Transverse colon (tissue), 3 donors: ENCODE results near the gene WASF2.

Experiments
- EP300 ChIP-seq: sonication (generic); formaldehyde crosslinking; IDR thresholded peaks from one replicate; pipeline ENCODE4 v1.6.1; 2017; ENCODE audit warnings: antibody characterized with exemption, low read depth
- POLR2A ChIP-seq: fragments of 450-650 bp; IDR thresholded peaks from one replicate; pipeline ENCODE4 v1.6.1; 2016; ENCODE audit warnings: antibody characterized with exemption, mild to moderate bottlenecking, moderate library complexity
- TF ChIP-seq, protein P1 (sequence below), 5 experiments: fragments of 200-600 bp in 3 of 5; fragments of 450-650 bp in 2 of 5; sonication (generic) in 3 of 5; IDR thresholded peaks; 1 replicate in 2 of 5; 2 replicates in 3 of 5; pipeline ENCODE4 v1.5.1; 2016 to 2017; ENCODE audit warnings: antibody characterized with exemption in 5 of 5, inconsistent platforms in 3 of 5, mild to moderate bottlenecking in 2 of 5, moderate library complexity in 1 of 5

DNA sequence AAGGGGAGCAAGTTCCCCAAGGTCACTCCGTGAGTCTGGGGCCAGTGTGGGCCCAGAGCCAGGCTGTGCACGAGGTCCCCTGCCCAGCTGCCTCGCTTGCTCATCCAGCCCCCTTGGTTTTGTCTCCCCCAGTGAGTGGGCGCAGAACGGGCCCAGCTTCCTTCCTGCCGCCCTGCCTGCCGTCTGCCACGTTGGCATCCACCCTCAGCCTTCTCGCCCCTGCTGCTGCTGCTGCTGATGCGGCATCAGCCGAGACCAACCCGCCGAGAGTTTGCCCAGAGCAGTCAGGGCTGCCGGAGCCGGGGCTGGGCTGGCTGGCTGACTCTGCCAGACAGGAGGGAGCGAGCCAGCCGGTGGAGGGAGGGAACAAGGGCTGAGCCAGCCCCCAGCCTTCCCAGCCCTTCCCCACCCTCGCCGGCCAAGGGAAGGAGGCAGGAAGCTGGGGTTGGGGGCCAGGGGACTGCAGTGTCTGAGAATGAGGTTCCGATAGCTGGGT is 31.4 kb upstream of the WASF2 start:
- TF ChIP-seq, protein P1, sequence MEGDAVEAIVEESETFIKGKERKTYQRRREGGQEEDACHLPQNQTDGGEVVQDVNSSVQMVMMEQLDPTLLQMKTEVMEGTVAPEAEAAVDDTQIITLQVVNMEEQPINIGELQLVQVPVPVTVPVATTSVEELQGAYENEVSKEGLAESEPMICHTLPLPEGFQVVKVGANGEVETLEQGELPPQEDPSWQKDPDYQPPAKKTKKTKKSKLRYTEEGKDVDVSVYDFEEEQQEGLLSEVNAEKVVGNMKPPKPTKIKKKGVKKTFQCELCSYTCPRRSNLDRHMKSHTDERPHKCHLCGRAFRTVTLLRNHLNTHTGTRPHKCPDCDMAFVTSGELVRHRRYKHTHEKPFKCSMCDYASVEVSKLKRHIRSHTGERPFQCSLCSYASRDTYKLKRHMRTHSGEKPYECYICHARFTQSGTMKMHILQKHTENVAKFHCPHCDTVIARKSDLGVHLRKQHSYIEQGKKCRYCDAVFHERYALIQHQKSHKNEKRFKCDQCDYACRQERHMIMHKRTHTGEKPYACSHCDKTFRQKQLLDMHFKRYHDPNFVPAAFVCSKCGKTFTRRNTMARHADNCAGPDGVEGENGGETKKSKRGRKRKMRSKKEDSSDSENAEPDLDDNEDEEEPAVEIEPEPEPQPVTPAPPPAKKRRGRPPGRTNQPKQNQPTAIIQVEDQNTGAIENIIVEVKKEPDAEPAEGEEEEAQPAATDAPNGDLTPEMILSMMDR (IDR thresholded peaks at IDR 0.05) = no peak
- TF ChIP-seq EP300 (no peak), POLR2A (no peak)
